Globus pallidus (tissue), 1 donor: Measurements from ENCODE around the gene TSSK2.

ENCODE experiments used
- DNase-seq: peaks from one replicate; pipeline ENCODE4 v3.0.0-alpha.2; 2015; ENCODE audit warnings: low spot score

The TSSK2 gene

DNA sequence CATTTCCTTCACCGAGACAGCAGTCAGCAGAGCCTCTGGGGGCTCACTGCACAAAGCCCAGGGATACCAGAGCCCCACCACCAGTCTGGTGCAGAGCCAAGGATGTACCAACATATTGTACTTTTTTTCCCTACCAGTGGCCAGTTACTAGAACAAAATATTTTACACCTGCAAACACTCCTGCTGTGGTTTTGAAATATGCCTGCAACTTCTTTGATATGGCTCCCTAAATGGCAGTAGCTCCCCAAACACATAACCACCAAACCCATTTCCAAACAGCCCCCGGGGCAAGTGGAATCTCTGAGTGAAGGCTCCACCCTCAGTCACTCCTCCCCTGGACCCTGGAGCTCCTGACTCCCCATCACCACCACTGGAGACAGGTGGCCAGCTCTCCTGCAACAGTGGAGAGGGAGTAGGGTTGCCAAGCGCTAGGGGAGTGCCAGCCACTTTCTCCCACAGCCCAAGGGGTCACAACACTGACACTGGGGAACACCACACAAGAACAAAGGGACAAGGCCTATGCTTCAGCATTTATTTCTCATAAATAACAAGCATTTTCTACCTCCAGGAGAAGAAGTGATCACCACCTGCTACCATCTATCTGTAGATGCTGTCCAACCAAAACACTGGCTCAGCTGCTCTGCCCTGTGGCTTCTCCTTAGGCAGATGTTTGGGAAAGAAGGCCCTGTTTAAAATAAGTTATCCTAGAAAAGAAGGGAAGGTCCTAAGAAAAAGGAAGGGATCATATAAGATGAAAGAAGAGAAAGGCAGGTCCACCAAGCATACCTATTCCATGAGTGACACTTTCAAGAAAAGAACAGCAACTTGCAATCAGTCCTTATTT lies 24.0 kb upstream of the TSSK2 start:
- no peak for DNase-seq

GRCh38 chr22:19107730-19108074 lies 23.4 kb upstream of the TSSK2 start:
- no peak for DNase-seq

GRCh38 chr22:19108807-19109197 lies 22.3 kb upstream of the TSSK2 start:
- DNase-seq: no peak

- DNase-seq: no peak
Observed at GRCh38 chr22:19109198-19110063, 21.7 kb upstream of the TSSK2 start.

DNA sequence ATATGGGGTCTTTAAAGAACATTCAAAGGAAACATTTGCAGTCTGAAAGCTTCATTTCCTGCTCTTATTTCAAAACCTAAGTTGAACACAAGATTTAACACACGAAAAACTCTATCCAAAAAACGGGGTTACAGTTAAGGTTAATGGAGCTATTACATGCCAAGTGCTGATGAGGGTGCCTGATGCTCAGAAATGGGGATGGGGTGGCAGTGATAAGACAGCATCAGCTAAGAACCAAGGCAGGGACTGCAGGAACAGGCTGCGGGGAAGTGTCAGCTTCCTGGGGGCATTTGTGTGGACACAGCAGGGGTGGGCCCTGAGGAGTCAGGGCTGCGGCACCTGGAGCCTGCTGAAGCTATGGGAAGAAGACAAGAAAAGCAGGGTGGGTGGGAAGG lies 21.0 kb upstream of the TSSK2 start:
- DNase-seq: no peak

GRCh38 chr22:19110646-19111045 lies 20.5 kb upstream of the TSSK2 start:
- no peak for DNase-seq

GRCh38 chr22:19111140-19111539 lies 20.0 kb upstream of the TSSK2 start:
- DNase-seq: no peak

DNA sequence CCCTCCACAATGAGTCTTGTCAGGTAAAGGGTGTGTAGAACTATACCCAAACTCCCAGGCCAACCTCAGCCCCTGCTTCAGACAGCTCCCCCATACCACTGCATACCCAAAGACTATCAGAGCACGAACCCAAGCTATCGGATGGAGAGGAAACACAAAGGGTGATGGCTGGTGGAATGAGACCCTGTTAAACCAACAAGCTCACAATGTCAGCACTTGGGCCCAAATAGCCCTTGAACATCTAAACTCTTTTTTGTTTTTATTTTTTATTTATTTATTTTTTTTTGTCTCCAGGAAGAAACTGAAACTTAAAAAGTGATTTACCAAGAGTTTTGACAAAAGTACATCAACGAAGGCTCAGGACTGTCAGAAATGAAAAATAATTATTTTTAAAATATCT lies 19.5 kb upstream of the TSSK2 start:
- DNase-seq: no peak

DNA sequence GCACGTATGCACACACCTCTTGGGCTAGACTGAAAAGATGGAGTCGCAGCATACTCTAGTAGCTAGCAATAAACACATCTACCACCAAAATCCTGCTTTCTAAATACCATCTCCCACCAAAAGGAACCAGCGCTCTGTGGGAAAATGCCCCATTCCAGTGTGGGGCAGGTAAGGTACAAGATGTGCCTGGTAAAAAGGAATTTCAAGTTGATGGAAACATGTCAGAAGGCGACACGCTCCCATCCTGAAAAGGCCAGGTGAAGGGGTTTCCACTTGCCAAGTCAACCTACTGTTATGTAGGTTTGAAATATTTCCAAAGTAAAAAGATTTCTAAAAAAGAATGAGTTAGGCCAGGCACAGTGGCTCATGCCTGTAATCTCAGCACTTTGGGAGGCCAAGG lies 17.7 kb upstream of the TSSK2 start:
- DNase-seq: no peak

GRCh38 chr22:19114984-19115552 lies 16.0 kb upstream of the TSSK2 start:
- no peak for DNase-seq

DNA sequence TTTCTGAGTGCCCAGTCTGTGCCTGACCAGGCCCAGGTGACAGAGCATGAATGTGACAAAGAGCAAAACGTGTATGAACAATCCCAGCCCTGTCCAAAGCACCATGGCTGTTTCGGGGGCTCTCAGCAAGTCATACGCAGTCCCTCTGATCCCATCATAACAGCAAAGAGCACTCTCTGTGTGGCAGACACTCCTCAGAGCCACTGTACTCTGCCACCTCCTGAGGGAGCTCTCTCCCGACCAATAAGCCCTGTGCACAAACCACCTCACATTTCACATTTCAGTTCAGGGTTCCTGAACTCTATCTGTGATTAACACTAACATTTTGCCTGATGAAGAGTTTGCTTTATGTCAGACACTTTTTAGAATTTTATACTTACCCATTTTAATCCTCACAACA lies 15.5 kb upstream of the TSSK2 start:
- DNase-seq: peak; percentile 68

GRCh38 chr22:19117111-19117512 lies 14.0 kb upstream of the TSSK2 start:
- DNase-seq: no peak

- no peak for DNase-seq
Observed at GRCh38 chr22:19118329-19118880, 12.7 kb upstream of the TSSK2 start.

GRCh38 chr22:19119949-19120348 lies 11.2 kb upstream of the TSSK2 start:
- no peak for DNase-seq

- DNase-seq: no peak
Observed at GRCh38 chr22:19120829-19121630, 10.1 kb upstream of the TSSK2 start.

DNA sequence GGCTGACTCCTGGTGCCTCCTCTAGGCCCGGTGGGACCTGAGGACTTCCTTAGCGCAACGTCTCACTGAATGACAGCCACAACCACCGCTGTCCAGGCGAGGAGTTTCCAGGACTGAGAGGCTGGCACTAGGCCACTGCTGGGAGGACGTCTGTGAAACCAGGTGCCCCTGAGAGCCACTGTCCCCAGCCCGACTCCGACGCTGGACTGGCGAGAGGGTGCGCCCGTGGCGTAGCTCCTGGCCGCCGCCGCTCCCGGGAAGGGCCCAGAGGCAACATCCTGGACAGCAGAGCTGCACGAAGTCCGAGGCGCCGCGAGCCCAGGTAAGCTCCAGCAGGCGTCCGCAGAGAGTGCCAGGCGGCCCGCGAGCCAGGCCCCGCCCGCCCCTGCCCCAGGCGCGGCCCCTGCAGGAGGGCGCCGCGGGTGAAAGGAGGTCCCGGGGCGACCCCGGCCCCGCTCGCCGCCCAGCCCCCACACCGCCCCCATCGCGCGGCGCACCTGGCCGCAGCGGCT lies 9.4 kb upstream of the TSSK2 start:
- no peak for DNase-seq

DNA sequence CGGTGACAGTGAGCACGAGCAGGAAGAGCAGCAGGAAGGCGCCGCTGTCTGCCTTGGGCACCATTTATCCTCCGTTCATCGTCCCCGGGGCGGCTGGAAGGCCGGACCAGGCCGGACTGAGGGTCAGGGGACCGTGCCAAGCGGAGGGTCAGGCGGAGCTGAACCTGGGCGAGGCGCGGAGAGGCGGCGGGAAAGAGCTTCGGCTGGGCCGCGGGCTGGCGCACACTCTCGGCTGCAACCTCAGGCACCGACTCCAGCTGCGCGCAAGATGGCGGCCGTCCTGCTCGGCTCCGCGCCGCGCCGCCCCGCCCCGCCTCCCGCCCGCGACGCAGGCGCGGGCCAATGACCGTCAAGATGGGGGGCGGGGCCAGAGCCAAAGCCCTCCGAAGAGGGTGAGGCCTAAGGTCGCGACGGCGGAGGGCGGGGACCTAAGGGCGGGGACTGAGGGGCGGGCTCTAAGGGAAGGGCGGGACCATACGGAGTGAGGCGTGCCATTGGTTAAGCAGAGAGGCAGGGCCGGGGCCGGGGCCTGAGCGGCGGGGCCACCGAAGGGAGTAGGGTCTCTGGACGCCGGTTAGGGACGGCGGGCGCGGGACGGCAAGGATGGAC lies 8.9 kb upstream of the TSSK2 start, which contains the start of gene DGCR2:
DGCR2 (minus strand) TSS at position 270 of the 609 bp plus-strand sequence; CDS start at position 64, 206 bp downstream.
- peak; percentile 98 for DNase-seq

- DNase-seq: no peak
Observed at GRCh38 chr22:19122752-19123492, 8.2 kb upstream of the TSSK2 start.

DNA sequence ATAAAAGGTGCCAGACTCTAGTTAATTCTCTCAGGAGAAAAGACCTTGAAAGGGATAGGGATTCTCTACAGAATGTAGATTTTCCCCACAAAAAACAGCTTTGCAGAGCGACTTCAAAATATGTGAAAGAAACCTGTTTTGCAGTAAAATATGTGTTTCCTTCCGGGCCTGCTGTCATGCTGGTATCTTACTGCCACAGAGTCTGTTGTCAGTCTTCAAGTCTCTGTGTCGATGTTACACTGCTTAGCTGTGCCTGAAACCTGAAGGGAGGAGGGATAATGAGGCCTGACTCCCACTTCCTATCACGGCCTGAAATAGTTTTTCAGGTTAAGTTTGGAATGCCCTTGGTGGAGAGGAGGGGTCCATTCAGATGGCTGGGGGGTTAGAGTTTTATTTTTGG lies 7.2 kb upstream of the TSSK2 start:
- DNase-seq: no peak

DNA sequence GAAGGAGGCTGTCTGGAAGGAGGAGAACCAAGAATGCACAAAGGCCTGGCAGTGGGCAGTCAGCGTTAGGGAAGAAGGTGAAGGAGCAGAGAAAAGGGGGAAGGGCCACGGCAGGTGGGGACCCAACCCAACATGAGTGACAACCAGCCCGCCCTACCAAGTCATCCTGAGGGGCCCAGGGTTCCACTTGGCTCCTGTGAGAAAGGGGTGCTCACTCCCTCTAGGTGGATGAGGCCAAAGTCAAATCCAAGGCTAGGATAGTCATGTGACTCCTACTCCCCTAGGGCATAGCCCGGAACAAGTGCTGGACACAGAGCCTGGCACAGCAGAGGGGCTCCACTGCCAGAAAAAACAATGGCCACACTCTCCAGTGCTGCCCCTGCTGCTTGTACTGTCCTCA lies 6.7 kb upstream of the TSSK2 start:
- DNase-seq: no peak
